ENCODE data around the gene SULT1C4. TPM values are rescaled to one million over a fixed set of nuclear protein-coding genes. Genes with fewer than 3 reads are reported as not detected.

Gene SULT1C4
- polyA plus RNA-seq, 3 donors = 0.05 TPM; not detected in 2

DNA sequence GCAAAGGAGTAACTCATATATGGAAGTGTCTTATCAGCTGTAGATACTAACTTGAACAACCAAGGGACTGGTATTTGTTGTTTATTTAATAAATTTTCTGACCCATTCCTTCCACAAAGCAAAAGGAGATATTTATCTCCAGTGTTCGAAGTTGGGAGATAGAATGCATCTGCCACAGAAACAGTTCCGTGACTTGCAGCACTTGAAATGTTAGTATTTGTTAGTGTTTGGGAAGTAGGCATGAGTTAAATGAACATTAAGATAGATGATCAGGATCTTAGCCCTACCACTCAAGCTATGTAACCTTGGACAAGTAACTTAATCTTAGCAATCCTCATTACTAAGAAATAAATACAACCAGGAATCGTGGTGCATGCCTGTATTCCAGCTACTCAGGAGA lies 12.1 kb upstream of the SULT1C4 start:
- Histone ChIP-seq H4K20me1 (ENCODE audit: insufficient read depth, low read length) (no peaks in the 10 kb centered on the region), H3K4me2 (replicated peaks; ENCODE audit: extremely low read depth, low read length, poor library complexity, severe bottlenecking) (no peak overlapping the region), H3K9ac (ENCODE audit: insufficient read depth, low read length, poor library complexity, severe bottlenecking) (no peak overlapping the region), H3K79me2 (ENCODE audit: insufficient read depth, low read length) (no peaks in the 10 kb centered on the region), H3K9me3 (replicated peaks in 1 of 2; ENCODE audit: control insufficient read depth in 1 of 2, insufficient read depth in 1 of 2, low read length in 2 of 2) (no peaks in the 10 kb centered on the region), H3K27ac (ENCODE audit: low read depth in 1 of 2, low read length in 2 of 2) (no peak overlapping the region), H3K4me1 (ENCODE audit: control insufficient read depth in 1 of 2, insufficient read depth in 2 of 2, low read length in 2 of 2) (no peaks in the 10 kb centered on the region), H3K27me3 (ENCODE audit: control insufficient read depth in 2 of 2, insufficient read depth in 2 of 2, low read length in 2 of 2) (no peaks in the 10 kb centered on the region), H2AFZ (ENCODE audit: insufficient read depth, low read depth, low read length, poor library complexity, severe bottlenecking) (no peak overlapping the region), H3K36me3 (replicated peaks in 1 of 2; ENCODE audit: control insufficient read depth in 1 of 2, insufficient read depth in 2 of 2, low read length in 2 of 2) (no peaks in the 10 kb centered on the region), H3K4me3 (replicated peaks in 1 of 3; ENCODE audit: low read depth in 2 of 3, low read length in 3 of 3) (no peak overlapping the region)
- TF ChIP-seq CTCF (IDR thresholded peaks at IDR 0.05) = no peak
- intact Hi-C loops (cut with micrococcal nuclease) = no loop called here
- Mint-ChIP-seq H3K9me3 (peaks cover 0 to 6% (median 3%) of the 10 kb centered on the region in 7 donors), H3K27ac (no peak overlapping the region), H3K4me3 (no peak overlapping the region), H3K27me3 (ENCODE audit: low read depth in 3 of 3) (peaks cover 0 to 3% (median 0%) of the 10 kb centered on the region in 3 donors), H3K4me1 (peaks cover 11% of the 10 kb centered on the region), H3K36me3 (no peaks in the 10 kb centered on the region)
- DNase-seq = no peak
- no CpG with 5 or more reads among the region's 3 CpGs for WGBS (ENCODE audit: insufficient coverage)

DNA sequence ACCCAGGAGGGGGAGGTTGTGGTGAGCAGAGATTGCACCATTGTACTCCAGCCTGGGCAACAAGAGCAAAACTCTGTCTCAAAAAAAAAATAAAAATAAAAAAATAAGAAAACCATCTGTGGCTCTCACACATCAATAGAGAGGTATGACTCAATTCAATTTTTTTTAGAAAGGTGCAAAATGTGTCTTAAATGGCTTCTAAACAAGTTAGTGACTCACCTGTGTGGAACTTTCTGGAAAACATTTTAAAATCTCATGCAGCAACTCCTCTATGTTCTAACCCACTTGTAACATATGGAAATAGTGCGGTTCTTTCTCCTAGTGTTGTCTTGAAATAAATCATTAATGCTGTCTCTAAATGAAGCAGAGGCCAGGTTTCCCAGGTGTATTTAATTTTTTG lies 10.7 kb upstream of the SULT1C4 start:
- Histone ChIP-seq H3K4me2 (replicated peaks; ENCODE audit: extremely low read depth, low read length, poor library complexity, severe bottlenecking) (no peak overlapping the region), H3K9ac (ENCODE audit: insufficient read depth, low read length, poor library complexity, severe bottlenecking) (no peak overlapping the region), H3K9me3 (replicated peaks in 1 of 2; ENCODE audit: control insufficient read depth in 1 of 2, insufficient read depth in 1 of 2, low read length in 2 of 2) (no peaks in the 10 kb centered on the region), H2AFZ (ENCODE audit: insufficient read depth, low read depth, low read length, poor library complexity, severe bottlenecking) (no peak overlapping the region), H3K27ac (ENCODE audit: low read depth in 1 of 2, low read length in 2 of 2) (no peak overlapping the region), H3K4me1 (ENCODE audit: control insufficient read depth in 1 of 2, insufficient read depth in 2 of 2, low read length in 2 of 2) (no peaks in the 10 kb centered on the region), H4K20me1 (ENCODE audit: insufficient read depth, low read length) (no peaks in the 10 kb centered on the region), H3K36me3 (replicated peaks in 1 of 2; ENCODE audit: control insufficient read depth in 1 of 2, insufficient read depth in 2 of 2, low read length in 2 of 2) (no peaks in the 10 kb centered on the region), H3K27me3 (ENCODE audit: control insufficient read depth in 2 of 2, insufficient read depth in 2 of 2, low read length in 2 of 2) (no peaks in the 10 kb centered on the region), H3K4me3 (replicated peaks in 1 of 3; ENCODE audit: low read depth in 2 of 3, low read length in 3 of 3) (no peak overlapping the region), H3K79me2 (ENCODE audit: insufficient read depth, low read length) (no peaks in the 10 kb centered on the region)
- TF ChIP-seq CTCF (IDR thresholded peaks at IDR 0.05) = no peak
- H3K27ac Mint-ChIP-seq = no peak overlapping the region
- H3K4me3 Mint-ChIP-seq = no peak overlapping the region
- intact Hi-C loops (cut with micrococcal nuclease) = no loop called here
- no peaks in the 10 kb centered on the region for H3K36me3 Mint-ChIP-seq
- peaks cover 11% of the 10 kb centered on the region for H3K4me1 Mint-ChIP-seq
- H3K9me3 Mint-ChIP-seq = peaks cover 0 to 6% (median 3%) of the 10 kb centered on the region in 7 donors
- H3K27me3 Mint-ChIP-seq (ENCODE audit: low read depth in 3 of 3) = peaks cover 0 to 3% (median 0%) of the 10 kb centered on the region in 3 donors
- WGBS (ENCODE audit: insufficient coverage) = no CpG with 5 or more reads among the region's 1 CpG
- DNase-seq = no peak
